Muscle layer of duodenum (tissue), 2 donors: Measurements from ENCODE around the gene ZNF597.
"Not testable (repeated sequence)": the region's sequence is repeated elsewhere in the genome, so short reads cannot be mapped to it uniquely, and the experiment has no call there.

Experiments
- H3K27ac ChIP-seq: one replicate; pipeline ENCODE4 v1.7.0; 2013; ENCODE audit warnings: mild to moderate bottlenecking, low read length
- H3K27me3 ChIP-seq: one replicate; pipeline ENCODE4 v1.7.0; 2013; ENCODE audit warnings: low read depth, mild to moderate bottlenecking, control low read depth, low read length
- H3K36me3 ChIP-seq, 2 donors: one replicate each; pipeline ENCODE4 v1.7.0; 2013; ENCODE audit warnings: low read length in 2 of 2, control low read depth in 1 of 2, mild to moderate bottlenecking in 1 of 2; ENCODE audit not compliant: insufficient read depth in 2 of 2, control insufficient read depth in 1 of 2
- H3K4me1 ChIP-seq, 2 donors: one replicate each; pipeline ENCODE4 v1.7.0; 2013; ENCODE audit warnings: low read length in 2 of 2, mild to moderate bottlenecking in 2 of 2, control low read depth in 1 of 2, moderate library complexity in 1 of 2; ENCODE audit not compliant: insufficient read depth in 2 of 2, control insufficient read depth in 1 of 2
- H3K4me3 ChIP-seq, 2 donors: one replicate each; pipeline ENCODE4 v1.7.0; 2013; ENCODE audit warnings: low read length in 2 of 2, low read depth in 1 of 2, mild to moderate bottlenecking in 1 of 2
- H3K9me3 ChIP-seq, 2 donors: one replicate each; pipeline ENCODE4 v1.7.0; 2013; ENCODE audit warnings: low read length in 2 of 2, control low read depth in 1 of 2, mild to moderate bottlenecking in 1 of 2; ENCODE audit not compliant: control insufficient read depth in 1 of 2
- donor health status: healthy.

ZNF597 gene

GRCh38 chr16:3474136-3474779 lies 31.0 kb upstream of the ZNF597 start:
- peaks cover 0 to 7% of the 10 kb centered on the region in 2 donors for H3K4me1 ChIP-seq
- H3K27ac ChIP-seq: no peak overlapping the region
- H3K9me3 ChIP-seq: no peaks in the 10 kb centered on the region
- H3K27me3 ChIP-seq: no peaks in the 10 kb centered on the region
- H3K4me3 ChIP-seq: no peak overlapping the region
- H3K36me3 ChIP-seq: peaks cover under 1 to 14% of the 10 kb centered on the region in 2 donors

DNA sequence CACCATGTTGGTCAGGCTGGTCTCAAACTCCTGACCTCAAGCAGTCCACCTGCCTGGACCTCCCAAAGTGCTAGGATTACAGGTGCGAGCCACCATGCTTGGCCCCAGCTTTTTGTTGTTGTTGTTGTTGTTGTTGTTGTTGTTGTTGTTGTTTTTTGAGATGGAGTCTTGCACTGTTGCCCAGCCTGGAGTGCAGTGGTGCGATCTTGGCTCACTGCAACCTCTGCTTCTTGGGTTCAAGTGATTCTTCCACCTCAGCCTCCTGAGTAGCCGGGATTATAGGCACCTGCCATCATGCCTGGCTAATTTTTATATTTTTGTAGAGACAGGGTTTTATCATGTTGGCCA lies 30.3 kb upstream of the ZNF597 start:
- not testable (repeated sequence) for H3K4me3 ChIP-seq, H3K27me3 ChIP-seq, H3K27ac ChIP-seq, H3K9me3 ChIP-seq
- Histone ChIP-seq H3K4me1 (peaks cover 0 to 13% of the 10 kb centered on the region in 2 donors), H3K36me3 (peaks cover 0 to 11% of the 10 kb centered on the region in 2 donors)

GRCh38 chr16:3472878-3473595 lies 29.7 kb upstream of the ZNF597 start:
- no peaks in the 10 kb centered on the region for H3K9me3 ChIP-seq
- no peak overlapping the region for H3K27ac ChIP-seq
- no peaks in the 10 kb centered on the region for H3K27me3 ChIP-seq
- H3K36me3 ChIP-seq: peaks cover 0 to 11% of the 10 kb centered on the region in 2 donors
- H3K4me3 ChIP-seq: no peak overlapping the region
- peaks cover 0 to 18% of the 10 kb centered on the region in 2 donors for H3K4me1 ChIP-seq

DNA sequence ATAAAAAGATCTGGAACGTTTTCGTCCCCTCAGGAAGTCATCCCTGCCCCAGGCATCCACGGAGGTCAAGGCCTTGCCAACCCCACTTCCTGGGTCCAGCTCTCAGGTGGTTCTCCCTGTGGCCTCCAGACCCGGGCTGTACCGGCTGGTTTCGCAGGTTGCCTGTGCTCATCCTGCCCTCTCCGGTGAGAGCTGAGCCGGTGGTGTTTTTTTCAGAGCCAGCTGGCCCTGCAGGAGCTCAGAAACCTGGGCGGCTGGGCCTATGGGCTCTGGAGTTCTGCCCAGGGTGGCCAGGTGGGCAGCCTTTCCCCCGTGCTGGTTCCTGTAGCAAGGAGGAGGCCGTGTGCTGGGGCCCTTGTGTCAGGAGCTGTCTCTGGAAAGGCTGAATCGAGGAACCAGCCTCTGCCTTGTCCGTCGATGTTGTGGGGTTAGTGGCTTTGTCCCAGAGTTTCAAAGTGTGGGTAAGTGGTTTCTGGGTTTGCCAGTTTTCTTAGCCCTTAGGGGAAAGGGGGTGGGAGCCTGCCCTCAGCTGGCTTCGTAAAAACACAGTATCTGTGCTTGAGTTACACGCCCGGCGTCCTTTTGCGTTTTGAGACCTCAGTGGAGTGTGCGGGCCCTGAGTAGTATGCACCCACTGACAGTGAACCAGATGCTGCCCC lies 28.3 kb upstream of the ZNF597 start:
- H3K4me1 ChIP-seq: peaks cover 0 to 29% of the 10 kb centered on the region in 2 donors
- H3K36me3 ChIP-seq: peaks cover 2 to 11% of the 10 kb centered on the region in 2 donors
- H3K4me3 ChIP-seq: no peak overlapping the region
- H3K27ac ChIP-seq: no peak overlapping the region
- H3K27me3 ChIP-seq: no peaks in the 10 kb centered on the region
- no peaks in the 10 kb centered on the region for H3K9me3 ChIP-seq

DNA sequence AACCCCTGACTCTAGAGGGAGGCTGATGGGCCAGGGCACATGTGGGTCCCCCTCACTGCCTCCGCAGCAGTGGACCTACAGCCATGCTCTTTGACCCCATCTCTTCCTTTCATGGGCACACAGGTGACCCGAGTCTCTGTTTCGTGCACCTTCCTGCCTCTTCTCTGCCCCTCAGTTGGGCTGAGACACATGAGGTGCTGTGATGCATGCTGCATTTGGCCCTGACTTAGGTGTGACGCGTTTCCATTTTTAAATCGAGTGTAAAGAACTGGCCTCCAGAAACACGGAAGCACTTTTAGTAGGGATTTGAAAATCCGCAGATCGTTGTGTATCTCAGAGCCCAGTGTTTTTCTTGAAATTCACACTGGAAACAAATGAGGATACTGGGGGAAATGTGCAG lies 27.4 kb upstream of the ZNF597 start:
- Histone ChIP-seq H3K9me3 (no peaks in the 10 kb centered on the region), H3K4me1 (peaks cover 0 to 29% of the 10 kb centered on the region in 2 donors), H3K4me3 (no peak overlapping the region), H3K27ac (no peak overlapping the region), H3K36me3 (peaks cover 4 to 7% of the 10 kb centered on the region in 2 donors), H3K27me3 (no peaks in the 10 kb centered on the region)

- H3K27ac ChIP-seq: no peak overlapping the region
- H3K4me1 ChIP-seq: peaks cover 0 to 29% of the 10 kb centered on the region in 2 donors
- H3K4me3 ChIP-seq: no peak overlapping the region
- H3K36me3 ChIP-seq: peaks cover 4 to 7% of the 10 kb centered on the region in 2 donors
- no peaks in the 10 kb centered on the region for H3K9me3 ChIP-seq
- H3K27me3 ChIP-seq: no peaks in the 10 kb centered on the region
These were observed 26.4 kb upstream of the ZNF597 start for GRCh38 chr16:3469736-3470135.

GRCh38 chr16:3468501-3468900 lies 25.2 kb upstream of the ZNF597 start:
- Histone ChIP-seq H3K27me3 (no peaks in the 10 kb centered on the region), H3K9me3 (no peaks in the 10 kb centered on the region), H3K4me3 (no peak overlapping the region), H3K36me3 (peaks cover 4 to 7% of the 10 kb centered on the region in 2 donors), H3K4me1 (peaks cover 0 to 33% of the 10 kb centered on the region in 2 donors), H3K27ac (no peak overlapping the region)

DNA sequence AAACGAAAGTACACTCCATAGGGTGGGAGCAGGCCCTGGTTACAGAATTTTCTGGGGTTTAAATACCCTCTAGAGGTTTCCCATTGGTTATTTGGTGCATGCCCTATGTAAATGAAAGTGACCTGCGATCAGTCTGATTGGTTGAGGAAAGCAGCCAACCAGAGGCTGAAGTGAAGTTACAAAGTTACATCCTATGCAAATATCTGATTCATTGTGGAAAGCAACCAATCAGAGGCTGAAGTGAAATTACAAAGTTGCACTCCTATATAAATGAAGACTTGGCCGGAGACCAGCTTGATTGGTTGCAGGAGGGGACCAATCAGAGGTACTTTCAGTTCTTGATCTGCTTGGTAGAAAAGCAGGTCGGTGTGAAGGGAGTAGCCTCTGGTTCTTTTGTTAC lies 24.6 kb upstream of the ZNF597 start:
- H3K27ac ChIP-seq: no peak overlapping the region
- no peak overlapping the region for H3K4me3 ChIP-seq
- H3K27me3 ChIP-seq: no peaks in the 10 kb centered on the region
- H3K9me3 ChIP-seq: no peaks in the 10 kb centered on the region
- peaks cover 4 to 7% of the 10 kb centered on the region in 2 donors for H3K36me3 ChIP-seq
- H3K4me1 ChIP-seq: peaks cover 0 to 33% of the 10 kb centered on the region in 2 donors

GRCh38 chr16:3467182-3467581 lies 23.9 kb upstream of the ZNF597 start:
- H3K4me3 ChIP-seq: no peak overlapping the region
- no peaks in the 10 kb centered on the region for H3K27me3 ChIP-seq
- peaks cover 4 to 7% of the 10 kb centered on the region in 2 donors for H3K36me3 ChIP-seq
- H3K27ac ChIP-seq: no peak overlapping the region
- peaks cover 0 to 33% of the 10 kb centered on the region in 2 donors for H3K4me1 ChIP-seq
- no peaks in the 10 kb centered on the region for H3K9me3 ChIP-seq

- Histone ChIP-seq H3K36me3 (peaks cover 4 to 7% of the 10 kb centered on the region in 2 donors), H3K4me1 (peaks cover 0 to 41% of the 10 kb centered on the region in 2 donors)
These were observed 22.7 kb upstream of the ZNF597 start for GRCh38 chr16:3465911-3466584.

DNA sequence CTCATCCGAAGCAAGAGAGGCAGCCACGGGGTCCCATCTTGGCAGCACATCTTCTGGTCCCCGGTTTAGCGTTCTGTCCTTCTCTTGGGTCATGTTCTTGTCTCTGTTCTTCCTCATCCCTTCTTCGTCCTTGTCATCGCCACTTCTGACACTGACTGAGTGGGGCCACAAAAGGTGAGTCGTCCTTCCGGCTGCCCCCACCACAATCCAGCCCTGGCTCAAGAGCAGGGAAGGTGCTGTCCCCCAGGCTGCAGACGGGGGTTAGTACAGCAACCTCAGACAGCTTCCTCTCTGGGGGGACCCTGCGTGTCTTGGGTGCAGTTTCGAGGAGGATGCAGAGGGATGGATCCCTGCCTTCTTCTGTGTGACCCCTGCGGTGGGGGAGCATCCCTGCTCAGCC lies 22.0 kb upstream of the ZNF597 start:
- Histone ChIP-seq H3K4me1 (peaks cover 0 to 48% of the 10 kb centered on the region in 2 donors), H3K27ac (no peak overlapping the region), H3K36me3 (peaks cover 4 to 7% of the 10 kb centered on the region in 2 donors), H3K27me3 (no peaks in the 10 kb centered on the region), H3K4me3 (no peak overlapping the region), H3K9me3 (no peaks in the 10 kb centered on the region)

More at GRCh38 chr16:3465911-3466584, 22.7 kb upstream of the ZNF597 start:
- Histone ChIP-seq H3K4me3 (no peak overlapping the region), H3K9me3 (no peaks in the 10 kb centered on the region), H3K27ac (no peak overlapping the region), H3K27me3 (no peaks in the 10 kb centered on the region)
